Left ventricle myocardium superior (tissue), 1 donor: ENCODE measurements around the gene PLCB4. TPM values are rescaled to one million over a fixed set of nuclear protein-coding genes. Genes with fewer than 3 reads are reported as not detected.
A peak's percentile ranks its signal among the peaks of the same experiment; 100 is the strongest.
"Not testable (repeated sequence)": the region's sequence is repeated elsewhere in the genome, so short reads cannot be mapped to it uniquely, and the experiment has no call there.

ENCODE experiments used
- ATAC-seq: fragments of 200-7000 bp; cut with Tn5 transposase; one replicate; pipeline ENCODE4 v1.9.1; 2020; ENCODE audit warnings: mild to moderate bottlenecking, moderate library complexity
- DNase-seq: peaks from one replicate; pipeline ENCODE4 v3.0.0-alpha.2; 2020
- intact Hi-C: fragments of 100-400 bp; cut with micrococcal nuclease; formaldehyde crosslinking; loops from one replicate; pipeline ENCODE4 v1.11.0; 2022
- total RNA-seq: library from RNA; stranded (reverse); fragmentation: NEBNext Ultra II Directional; extraction: Animal tissue kit (Norgen Biotek cat#: 25700); gene quantifications from one replicate; pipeline ENCODE4 v1.2.1, GENCODE V29; 2021
- donor health status: DM: no; HTN: yes; CAD: no; lungs with severe emphysema.

Gene PLCB4
- total RNA-seq, 1 donor from 2014 or later: 29.1 TPM

DNA sequence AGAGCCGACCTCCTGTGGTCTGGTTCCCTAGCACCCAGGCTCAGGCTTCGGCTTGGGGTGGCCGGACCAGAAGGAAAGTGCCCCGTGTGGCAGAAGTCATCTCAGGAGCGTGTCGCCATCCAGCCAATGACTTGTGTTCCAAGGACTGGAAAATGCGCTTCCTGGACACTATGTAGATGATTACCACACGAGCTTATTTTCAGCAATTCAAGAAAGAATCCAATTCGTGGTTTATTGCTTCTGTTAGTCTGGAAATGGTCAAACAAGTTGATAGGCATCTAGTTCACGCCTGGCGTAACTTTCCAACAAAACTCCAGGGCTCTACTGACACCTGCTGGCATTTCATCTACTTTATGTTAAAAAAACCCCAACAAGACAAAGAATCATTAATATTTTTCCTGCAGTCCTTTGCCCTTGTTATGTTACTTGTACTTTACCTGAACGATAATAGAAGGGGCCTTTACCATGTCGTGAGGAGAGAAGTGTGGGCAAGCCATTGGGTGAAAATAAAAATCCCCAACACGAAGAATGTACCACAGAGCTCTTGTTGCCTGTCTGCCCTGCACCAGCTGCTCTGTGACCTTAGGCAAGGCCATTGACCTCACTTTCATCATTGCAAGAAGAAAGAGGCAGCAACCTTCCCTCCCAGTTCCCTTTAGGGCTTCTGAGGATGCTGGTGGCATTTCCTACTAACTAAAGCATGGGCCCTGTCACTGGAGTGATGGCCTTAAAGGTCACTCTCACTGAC is 290.8 kb downstream of the PLCB4 start:
- intact Hi-C loops: loop anchor here (5.0 to 10.0 kb wide), 3 partner anchors 285 to 567 kb away; no protein-coding TSS in a partner anchor
- DNase-seq (peak; percentile 41), ATAC-seq (peak; percentile 79)

DNA sequence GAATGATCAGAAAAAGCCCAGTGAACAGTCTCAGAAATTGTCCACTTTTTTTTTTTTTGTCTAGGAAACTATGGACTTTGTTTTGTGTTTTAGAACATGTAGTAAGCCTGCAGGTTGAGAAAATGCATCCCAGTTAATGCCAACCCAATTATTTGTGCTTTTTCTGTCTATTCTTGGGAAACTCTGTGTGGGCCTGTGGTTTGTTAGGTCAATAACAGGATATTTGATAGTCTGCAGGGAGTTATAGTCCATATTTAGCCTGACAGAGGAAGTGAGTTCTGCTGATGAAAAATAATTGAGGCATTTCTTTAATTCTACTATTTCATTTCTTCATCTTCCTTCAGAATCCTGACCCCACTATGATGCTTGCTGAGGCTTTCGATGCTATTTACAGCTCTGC is 291.5 kb downstream of the PLCB4 start:
- intact Hi-C loops: no loop called here
- DNase-seq: no peak
- ATAC-seq: no peak

DNA sequence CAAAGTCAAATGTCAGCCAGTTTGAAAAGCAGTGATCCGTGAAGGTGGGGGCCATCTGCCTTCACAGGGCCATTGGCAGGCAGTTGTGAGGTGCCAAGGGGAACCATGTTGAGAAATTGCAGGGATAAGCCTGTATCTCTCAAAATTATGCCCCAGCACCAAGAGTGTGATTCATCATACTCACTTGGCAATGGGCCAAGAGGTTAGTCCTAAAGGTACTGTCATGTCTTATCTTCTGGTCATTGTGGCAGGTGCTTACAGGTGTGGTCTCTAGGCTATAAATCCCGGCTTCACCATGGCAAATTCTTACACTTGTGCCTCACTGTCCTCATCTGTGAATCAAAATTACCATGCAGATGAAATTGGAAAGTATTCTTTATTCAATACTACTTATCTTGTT is 294.8 kb downstream of the PLCB4 start:
- no peak for ATAC-seq
- no peak for DNase-seq
- intact Hi-C loops: no loop called here

DNA sequence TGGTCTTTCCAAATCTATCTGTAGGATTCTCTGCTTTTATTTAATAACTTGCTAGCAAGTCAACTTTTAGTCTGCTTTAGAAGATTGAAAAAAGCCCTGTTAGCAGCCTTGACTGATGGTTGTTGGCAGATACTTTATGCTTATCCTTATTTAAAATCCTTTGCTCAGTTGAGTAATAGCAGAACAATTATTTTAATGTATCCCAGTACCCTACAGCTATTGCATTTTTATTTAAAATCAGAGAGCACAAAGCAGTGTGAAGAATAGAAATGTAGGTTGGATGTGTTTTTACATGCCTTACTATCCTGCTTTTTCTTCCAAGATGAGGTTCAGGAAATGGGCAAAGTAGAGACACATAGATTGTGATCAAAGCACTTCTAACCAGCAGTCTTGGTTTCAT is 298.4 kb downstream of the PLCB4 start:
- DNase-seq (no peak), ATAC-seq (no peak)
- intact Hi-C loops: no loop called here

DNA sequence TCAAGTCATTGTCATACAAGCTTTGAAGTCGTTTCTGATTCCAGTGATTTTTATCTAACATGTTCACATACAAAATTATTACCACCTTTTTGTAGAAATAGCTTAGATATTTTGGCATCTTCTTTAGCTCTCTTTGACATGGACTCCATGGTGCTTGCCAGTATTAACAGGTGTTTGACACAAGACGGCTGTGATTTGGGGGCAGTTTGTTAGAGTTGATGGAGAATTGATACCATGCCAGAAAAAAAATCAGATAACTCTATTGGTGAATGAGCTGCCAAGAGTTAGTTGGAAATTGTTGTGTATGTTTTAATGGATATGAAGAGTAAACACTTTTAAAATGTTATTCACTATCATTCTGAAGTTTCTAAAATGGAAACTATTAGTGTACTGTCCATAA is 298.9 kb downstream of the PLCB4 start:
- no peak for ATAC-seq
- intact Hi-C loops: no loop called here
- DNase-seq: no peak

DNA sequence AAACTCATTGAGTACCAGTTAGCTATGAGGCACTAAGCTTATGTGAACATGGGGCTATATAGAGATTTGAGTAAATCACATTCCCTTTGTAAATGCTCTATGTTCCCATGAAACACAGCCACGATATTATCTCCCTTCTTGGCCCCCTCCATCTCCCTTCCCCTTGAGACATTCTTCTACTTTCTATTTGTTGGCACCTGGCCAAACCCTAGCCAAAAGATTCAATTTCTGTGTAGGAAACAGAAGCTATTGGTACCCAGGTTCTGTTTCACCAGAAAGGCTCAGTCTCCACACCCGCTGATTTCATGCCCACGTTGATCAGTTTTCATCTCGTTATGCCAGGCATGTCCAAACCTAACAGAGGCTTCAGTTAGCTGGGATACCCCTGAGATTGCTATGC is 300.0 kb downstream of the PLCB4 start:
- DNase-seq: no peak
- intact Hi-C loops: no loop called here
- no peak for ATAC-seq

DNA sequence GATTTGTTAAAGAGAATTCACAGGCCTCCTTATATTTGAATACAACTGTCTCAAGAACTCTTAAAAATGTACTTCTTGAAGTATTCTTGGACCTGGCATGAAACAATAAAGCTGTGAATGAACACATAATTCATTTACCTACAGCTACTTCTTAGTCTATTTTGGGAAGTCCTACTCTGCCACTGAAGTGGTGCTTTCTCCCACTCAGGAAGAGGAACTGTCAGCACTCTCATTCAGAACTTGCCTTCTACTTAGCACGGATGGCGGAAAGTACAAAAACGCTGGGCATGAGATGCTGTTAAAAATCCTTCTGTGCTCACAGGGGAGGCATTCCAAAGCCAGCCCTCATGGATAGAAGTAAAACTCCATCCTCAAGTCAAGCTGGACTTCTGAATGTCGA is 300.7 kb downstream of the PLCB4 start:
- DNase-seq (no peak), ATAC-seq (no peak)
- intact Hi-C loops: no loop called here

DNA sequence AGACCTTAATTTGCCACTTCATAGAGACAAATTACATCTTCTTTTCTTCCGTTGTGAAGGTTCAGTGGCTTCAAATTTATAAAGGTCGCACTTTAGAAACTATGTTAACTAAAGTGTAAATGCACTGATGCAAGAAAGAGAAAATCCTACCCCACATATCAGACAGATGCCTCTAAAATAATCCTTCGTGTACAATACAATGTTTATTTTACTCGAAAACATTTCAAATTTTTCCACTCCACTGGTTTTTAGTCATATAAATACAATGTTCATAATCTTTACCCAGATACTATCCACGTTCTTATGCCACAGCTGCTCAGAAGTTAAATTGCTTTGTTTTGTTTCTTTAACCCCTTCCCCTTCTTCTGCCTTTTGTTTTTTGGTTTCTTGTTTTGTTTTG is 305.2 kb downstream of the PLCB4 start:
- intact Hi-C loops: no loop called here

DNA sequence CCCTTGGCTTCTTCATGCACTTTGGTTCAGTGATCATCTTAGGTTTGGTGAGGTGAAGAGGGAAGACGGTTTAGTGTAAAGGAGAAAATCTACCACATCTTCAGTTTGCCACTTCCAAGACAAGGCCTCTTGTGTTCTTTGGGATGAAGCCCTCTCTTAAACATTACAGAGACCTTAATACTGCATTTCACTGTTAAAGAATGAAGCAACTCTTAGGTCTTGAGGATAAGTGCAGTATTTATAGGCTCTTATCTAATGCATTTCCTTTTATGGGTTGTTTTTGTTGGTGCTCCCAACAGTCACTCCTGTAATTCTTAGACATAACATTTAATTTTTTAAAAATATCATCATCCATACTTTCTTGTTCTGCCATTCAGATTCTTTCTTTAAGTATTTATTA is 305.6 kb downstream of the PLCB4 start:
- ATAC-seq (peak; percentile 41), DNase-seq (no peak)
- intact Hi-C loops: no loop called here

More for the DNA sequence above, 305.2 kb downstream of the PLCB4 start:
- ATAC-seq (no peak), DNase-seq (no peak)

DNA sequence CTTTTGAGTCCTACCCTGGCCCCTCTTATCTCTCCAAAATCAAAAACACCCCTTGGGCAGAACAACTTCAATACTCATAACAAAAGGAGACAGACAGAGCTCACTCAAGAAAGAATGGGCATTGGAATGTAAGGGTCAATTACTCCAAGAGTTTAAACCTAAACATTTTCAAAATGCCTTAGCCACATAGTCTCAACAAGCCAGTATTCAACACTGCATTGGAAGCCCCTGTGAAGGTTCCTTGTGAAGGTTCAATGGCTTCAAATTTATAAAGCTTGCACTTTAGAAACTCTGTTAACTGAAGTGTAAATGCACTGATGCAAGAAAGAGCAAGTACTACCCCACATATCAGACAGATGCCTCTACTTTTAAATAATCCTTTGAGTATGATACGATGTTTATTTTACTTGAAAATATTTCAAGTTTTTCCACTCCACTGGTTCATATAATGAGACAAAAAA is 306.4 kb downstream of the PLCB4 start:
- no peak for DNase-seq
- ATAC-seq: no peak
- intact Hi-C loops: no loop called here

DNA sequence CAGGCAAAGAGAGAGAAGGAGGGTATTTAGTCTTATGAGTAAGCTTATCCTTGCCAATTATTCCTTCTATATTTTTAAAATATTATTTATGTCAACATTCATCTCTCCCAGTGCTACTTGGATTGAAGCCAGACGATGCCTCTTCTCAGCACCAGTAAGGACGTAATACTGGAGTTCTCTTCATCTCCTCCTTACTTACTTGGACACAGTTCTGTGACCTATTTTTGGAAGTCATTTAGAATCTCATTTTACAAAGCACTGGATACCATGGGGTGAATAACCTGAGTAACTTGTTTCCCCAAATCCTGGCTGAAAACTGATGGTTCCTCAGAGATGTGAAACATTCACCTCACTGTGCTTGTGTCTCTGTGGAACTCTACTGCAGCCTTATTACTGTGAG is 308.1 kb downstream of the PLCB4 start:
- intact Hi-C loops: no loop called here
- ATAC-seq: peak; percentile 39
- no peak for DNase-seq

DNA sequence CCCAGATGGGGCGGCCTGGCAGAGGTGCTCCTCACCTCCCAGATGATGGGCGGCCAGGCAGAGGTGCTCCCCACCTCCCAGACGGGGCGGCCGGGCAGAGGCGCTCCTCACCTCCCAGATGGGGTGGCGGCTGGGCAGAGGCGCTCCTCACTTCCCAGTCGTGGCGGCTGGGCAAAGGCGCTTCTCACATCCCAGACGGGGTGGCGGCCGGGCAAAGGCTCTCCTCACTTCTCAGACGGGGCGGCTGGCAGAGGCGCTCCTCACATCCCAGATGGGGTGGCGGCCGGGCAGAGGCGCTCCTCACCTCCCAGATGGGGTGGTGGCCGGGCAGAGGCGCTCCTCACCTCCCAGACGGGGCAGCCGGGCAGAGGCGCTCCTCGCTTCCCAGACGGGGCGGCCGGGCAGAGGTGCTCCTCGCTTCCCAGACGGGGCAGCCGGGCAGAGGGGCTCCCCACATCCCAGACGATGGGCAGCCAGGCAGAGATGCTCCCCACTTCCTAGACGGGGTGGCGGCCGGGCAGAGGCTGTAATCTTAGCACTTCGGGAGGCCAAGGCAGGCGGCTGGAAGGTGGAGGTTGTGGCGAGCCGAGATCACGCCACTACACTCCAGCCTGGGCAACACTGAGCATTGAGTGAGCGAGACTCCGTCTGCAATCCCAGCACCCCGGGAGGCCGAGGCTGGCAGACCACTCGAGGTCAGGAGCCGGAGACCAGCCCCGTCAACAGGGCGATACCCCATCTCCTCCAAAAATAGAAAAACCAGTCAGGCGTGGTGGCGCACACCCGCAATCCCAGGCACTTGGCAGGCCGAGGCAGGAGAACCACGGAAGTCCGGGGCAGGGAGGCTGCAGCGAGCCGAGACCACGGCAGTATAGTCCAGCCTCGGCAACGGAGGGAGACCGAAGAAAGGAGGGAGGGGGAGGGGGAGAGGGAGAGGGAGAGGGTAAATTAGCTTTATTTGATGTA is 316.7 kb downstream of the PLCB4 start:
- ATAC-seq, DNase-seq, intact Hi-C loops: not testable (repeated sequence)

DNA sequence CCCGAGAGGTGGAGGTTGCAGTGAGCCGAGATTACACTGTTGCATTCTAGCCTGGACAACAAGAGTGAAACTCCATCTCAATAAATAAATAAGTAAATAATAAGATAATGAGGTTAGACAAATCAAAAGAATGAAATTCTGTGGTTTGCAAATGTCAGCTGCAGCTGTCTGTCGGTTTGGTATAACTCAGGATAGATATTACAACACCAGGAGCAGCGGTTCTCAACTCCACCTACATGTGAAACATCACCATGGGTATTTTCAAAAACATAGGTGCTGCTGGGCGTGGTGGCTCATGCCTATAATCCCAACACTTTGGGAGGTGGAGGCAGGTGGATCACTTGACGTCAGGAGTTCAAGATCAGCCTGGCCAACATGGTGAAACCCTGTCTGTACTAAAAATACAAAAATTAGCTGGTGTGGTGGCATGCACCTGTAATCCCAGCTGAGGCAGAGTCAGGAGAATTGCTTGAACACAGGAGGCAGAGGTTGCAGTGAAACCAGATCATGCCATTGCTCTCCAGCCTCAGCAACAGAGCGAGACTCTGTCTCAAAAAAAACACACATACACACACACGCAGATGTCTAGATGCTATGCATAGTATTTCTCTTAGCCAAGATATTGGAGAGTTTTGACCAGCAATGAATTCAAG is 319.4 kb downstream of the PLCB4 start:
- no peak for DNase-seq
- ATAC-seq: no peak
- intact Hi-C loops: no loop called here

DNA sequence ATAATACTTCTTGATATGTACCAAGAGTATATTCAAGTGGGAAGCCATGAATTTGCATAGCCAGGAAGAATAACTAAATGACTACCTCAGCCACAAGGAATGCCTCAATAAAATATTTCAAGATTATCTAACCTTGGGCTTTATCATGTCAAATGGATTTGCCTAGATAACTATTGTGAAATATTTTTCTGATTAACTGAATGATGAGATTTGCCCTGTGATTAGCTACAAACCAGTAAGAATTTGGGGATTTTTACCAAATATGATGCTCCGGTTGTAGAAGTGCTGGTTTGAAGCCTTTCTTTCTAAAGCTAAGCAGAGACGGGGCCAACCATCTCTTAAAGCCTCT is 319.9 kb downstream of the PLCB4 start:
- intact Hi-C loops: no loop called here
- ATAC-seq (no peak), DNase-seq (no peak)

DNA sequence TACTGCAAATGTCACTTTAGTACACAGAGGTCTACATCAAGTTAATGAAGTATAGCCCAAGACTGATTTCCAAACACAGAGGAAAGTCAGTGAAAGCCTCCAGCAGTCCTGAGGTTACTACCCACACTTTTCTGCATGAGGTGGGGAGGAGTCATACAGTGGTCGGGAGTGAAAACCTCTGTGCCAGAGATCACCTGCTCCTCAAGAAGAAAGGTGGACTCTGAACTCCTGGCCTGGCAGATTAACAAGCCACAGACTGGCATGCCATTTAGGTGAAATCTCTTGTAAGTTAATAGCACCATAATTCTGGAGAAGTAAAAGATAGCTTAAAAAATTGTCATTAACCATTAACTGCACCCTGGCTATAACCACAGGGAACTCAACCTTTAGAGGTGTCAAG is 320.5 kb downstream of the PLCB4 start:
- intact Hi-C loops: no loop called here
- DNase-seq (no peak), ATAC-seq (no peak)

DNA sequence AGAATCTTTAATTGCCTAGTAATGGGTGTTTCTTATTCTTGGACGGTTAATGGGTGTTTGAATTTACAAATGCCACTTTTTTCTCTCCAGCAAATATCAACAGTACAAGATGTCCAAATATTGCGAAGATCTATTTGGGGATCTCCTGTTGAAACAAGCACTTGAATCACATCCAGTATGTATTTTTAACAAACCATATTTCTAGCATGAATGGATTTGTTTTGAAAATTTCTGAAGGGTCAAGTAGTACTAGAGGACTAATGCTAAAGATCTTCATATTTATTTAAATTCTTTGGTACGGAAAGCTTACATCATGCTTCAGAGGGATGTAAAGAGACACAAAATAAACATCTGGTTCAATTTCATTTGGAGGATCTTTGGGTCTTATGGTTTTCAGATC is 321.6 kb downstream of the PLCB4 start:
- ATAC-seq (no peak), DNase-seq (no peak)
- intact Hi-C loops: no loop called here

DNA sequence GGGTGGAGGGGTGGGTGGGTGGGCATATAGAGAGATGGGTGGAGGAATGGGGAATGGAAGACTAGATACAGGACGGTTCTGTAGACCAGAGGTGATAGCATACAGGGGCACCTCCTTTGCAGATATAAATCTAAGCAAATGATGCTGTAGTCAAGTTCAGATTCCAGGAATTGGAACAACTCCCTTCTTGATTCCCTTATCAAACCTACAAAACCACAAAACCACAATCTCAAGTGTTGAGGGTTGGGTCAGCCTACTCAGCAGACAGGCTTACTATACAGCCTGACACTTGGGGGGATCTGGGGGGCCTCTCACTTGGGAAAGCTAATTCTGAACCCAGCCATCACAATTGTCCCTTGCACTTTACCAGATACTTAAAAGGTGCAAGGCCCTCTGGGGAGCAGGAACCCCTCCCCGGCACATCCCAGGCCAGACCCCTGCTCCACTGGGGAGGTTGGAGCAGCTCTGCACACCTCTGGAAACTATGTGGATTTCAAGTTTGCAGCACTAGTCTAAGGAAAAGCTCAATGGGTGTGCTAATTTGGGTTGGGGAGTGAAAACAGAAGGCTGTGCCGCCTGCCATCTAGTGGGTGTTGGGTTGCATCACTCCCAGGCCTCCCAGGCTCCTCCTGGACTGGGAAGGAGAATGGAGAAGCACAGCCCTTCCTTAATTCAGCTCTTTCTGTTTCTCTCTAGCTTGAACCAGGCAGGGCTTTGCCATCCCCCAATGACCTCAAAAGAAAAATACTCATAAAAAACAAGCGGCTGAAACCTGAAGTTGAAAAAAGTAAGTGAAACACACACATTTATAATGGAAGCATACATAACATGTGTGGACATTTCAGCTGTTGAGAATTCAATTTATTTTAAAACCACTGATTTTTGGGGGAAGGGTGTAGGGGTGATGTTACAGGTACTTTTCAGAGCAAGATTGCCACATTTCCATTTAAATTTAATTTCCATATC is 324.3 kb downstream of the PLCB4 start:
- ATAC-seq: peak; percentile 92
- intact Hi-C loops: no loop called here

DNA sequence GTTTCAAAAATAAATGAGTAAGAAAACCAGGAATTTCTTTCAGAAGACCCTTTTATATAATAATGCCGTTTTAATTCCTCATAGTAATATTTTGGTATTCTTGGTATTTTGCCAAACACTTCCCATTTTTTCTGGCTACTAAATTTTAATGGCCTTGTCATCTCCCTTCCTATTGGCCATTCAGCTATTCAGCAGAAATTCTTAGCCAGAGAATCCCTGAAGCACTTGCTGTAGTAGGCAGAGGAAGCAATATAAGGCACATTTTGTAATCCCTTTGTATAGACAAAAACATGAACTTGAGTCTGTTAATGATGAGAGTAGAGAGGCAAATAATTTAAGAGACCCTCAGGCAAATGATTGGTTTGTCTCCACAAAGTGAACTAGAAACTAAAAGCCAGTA is 327.1 kb downstream of the PLCB4 start:
- DNase-seq (no peak), ATAC-seq (no peak)
- intact Hi-C loops: no loop called here

More for the DNA sequence above, 324.3 kb downstream of the PLCB4 start:
- peak; percentile 75 for DNase-seq

DNA sequence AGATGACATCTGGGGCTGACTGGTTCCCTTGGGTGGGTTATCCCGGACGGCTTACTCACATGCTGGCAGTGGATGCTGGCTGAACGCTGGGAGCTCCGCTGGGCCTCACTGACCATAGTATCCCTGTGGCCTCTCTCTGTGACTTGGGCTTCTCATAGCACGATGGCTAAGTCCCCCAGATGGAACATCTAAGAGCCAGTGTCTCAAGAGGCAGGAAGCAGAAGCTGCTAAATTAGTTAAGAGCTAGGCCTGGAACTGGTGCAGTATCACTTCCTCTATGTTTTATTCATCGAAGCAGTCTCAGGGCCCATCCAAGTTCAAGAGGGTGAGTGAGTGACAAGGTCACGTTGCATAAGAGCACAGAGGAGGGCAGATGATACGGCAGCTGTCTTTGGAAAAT is 329.0 kb downstream of the PLCB4 start:
- ATAC-seq (peak; percentile 87), DNase-seq (peak; percentile 38)
- intact Hi-C loops: no loop called here
